B cell (primary cell): Measurements from ENCODE around the gene SLC9A3. TPM values are rescaled to one million over a fixed set of nuclear protein-coding genes. Genes with fewer than 3 reads are reported as not detected.

Experiments used
- ATAC-seq: fragments of 200-7000 bp; cut with Tn5 transposase; one replicate; pipeline ENCODE4 v1.10.0; 2021; ENCODE audit warnings: low read depth, mild to moderate bottlenecking, moderate number of reproducible peaks, moderate library complexity
- CTCF ChIA-PET: fragments of 350-600 bp; sonication (Branson Sonifier 250); formaldehyde crosslinking; loops from one replicate; lab custom pipeline; 2021; ENCODE audit warnings: antibody characterized with exemption, inconsistent platforms; lab: Charles Lee
- POLR2A ChIA-PET: fragments of 350-600 bp; sonication (Branson Sonifier 250); formaldehyde crosslinking; loops from one replicate; lab custom pipeline; 2021; ENCODE audit warnings: antibody characterized with exemption; lab: Charles Lee
- DNase-seq: peaks from one replicate; pipeline ENCODE4 v3.0.0; 2013
- H2AFZ ChIP-seq: 2 replicates; pipeline ENCODE4 v1.6.1; 2012; ENCODE audit warnings: mild to moderate bottlenecking, low read depth, low read length; ENCODE audit not compliant: insufficient read depth, poor library complexity, severe bottlenecking
- H3K27ac ChIP-seq, 2 donors: 1 replicate in 1 of 2; 2 replicates in 1 of 2; pipeline ENCODE4 v1.5.1; 2012 to 2013; ENCODE audit warnings: low read length in 2 of 2, mild to moderate bottlenecking in 2 of 2, moderate library complexity in 1 of 2
- H3K27me3 ChIP-seq, 4 experiments: fragments of 200-600 bp in 1 of 4; sonication (generic) in 1 of 4; replicated peaks in 1 of 4; 1 replicate in 2 of 4; 2 replicates in 2 of 4; pipeline versions ENCODE4 v1.6.1 to v1.7.0; 2013 to 2016; ENCODE audit warnings: low read length in 3 of 4, mild to moderate bottlenecking in 2 of 4, mixed read lengths in 1 of 4, moderate library complexity in 1 of 4; ENCODE audit not compliant: insufficient read depth in 4 of 4, control insufficient read depth in 3 of 4; ENCODE audit errors: control extremely low read depth in 1 of 4
- H3K36me3 ChIP-seq, 2 experiments: replicated peaks in 1 of 2; 1 replicate in 1 of 2; 2 replicates in 1 of 2; pipeline versions ENCODE4 v1.6.1 to v1.7.1; 2013; ENCODE audit warnings: low read length in 1 of 2; ENCODE audit not compliant: insufficient read depth in 2 of 2, control insufficient read depth in 1 of 2; ENCODE audit errors: control extremely low read depth in 1 of 2, extremely low read depth in 1 of 2
- H3K4me1 ChIP-seq, 2 donors: fragments of 200-600 bp in 1 of 2; sonication (generic) in 1 of 2; 1 replicate in 1 of 2; 2 replicates in 1 of 2; pipeline versions ENCODE4 v1.5.1 to v1.6.1; 2013 to 2017; ENCODE audit warnings: low read length in 2 of 2; ENCODE audit not compliant: control insufficient read depth in 2 of 2, insufficient read depth in 2 of 2
- H3K4me2 ChIP-seq: replicated peaks from 2 replicates; pipeline ENCODE3; 2012; ENCODE audit warnings: mild to moderate bottlenecking, low read depth, low read length; ENCODE audit not compliant: poor library complexity, severe bottlenecking
- H3K4me3 ChIP-seq, 5 experiments: fragments of 200-600 bp in 1 of 5; sonication (generic) in 1 of 5; 1 replicate in 3 of 5; 2 replicates in 2 of 5; pipeline versions ENCODE4 v1.5.1 to v1.7.0; 2011 to 2016; ENCODE audit warnings: low read length in 4 of 5, mild to moderate bottlenecking in 4 of 5, low read depth in 2 of 5, control low read depth in 1 of 5, moderate library complexity in 1 of 5; ENCODE audit not compliant: insufficient read depth in 1 of 5; ENCODE audit errors: control extremely low read depth in 1 of 5, extremely low read depth in 1 of 5
- H3K79me2 ChIP-seq: fragments of 200-600 bp; sonication (generic); one replicate; pipeline ENCODE4 v1.6.0; 2016; ENCODE audit warnings: low read length; ENCODE audit not compliant: control insufficient read depth, insufficient read depth
- H3K9ac ChIP-seq: fragments of 200-600 bp; sonication (generic); 2 replicates; pipeline ENCODE4 v1.6.1; 2017; ENCODE audit warnings: mild to moderate bottlenecking, low read length, moderate library complexity
- H3K9me3 ChIP-seq, 3 donors: one replicate each; pipeline versions ENCODE4 v1.6.1 to v1.7.1; 2013; ENCODE audit warnings: low read length in 2 of 3; ENCODE audit not compliant: control insufficient read depth in 2 of 3, insufficient read depth in 1 of 3; ENCODE audit errors: control extremely low read depth in 1 of 3
- H4K20me1 ChIP-seq: 2 replicates; pipeline ENCODE4 v1.6.0; 2012; ENCODE audit warnings: mild to moderate bottlenecking, low read length; ENCODE audit not compliant: insufficient read depth, control insufficient read depth, poor library complexity, severe bottlenecking
- H3K27ac Mint-ChIP-seq: one replicate; pipeline ENCODE4 v1.8.0; 2021; ENCODE audit warnings: mixed read lengths
- H3K27me3 Mint-ChIP-seq: one replicate; pipeline ENCODE4 v1.8.0; 2021; ENCODE audit warnings: mixed read lengths
- H3K4me1 Mint-ChIP-seq: one replicate; pipeline ENCODE4 v1.8.0; 2021; ENCODE audit warnings: mixed read lengths
- H3K4me3 Mint-ChIP-seq: one replicate; pipeline ENCODE4 v1.8.0; 2021; ENCODE audit warnings: mixed read lengths
- H3K9me3 Mint-ChIP-seq: one replicate; pipeline ENCODE4 v1.8.0; 2022; ENCODE audit warnings: mixed read lengths; ENCODE audit not compliant: insufficient read depth
- CTCF ChIP-seq: fragments of 200-600 bp; IDR thresholded peaks from one replicate; pipeline ENCODE4 v1.8.0; 2022; ENCODE audit warnings: antibody characterized with exemption, mild to moderate bottlenecking
- EZH2 ChIP-seq: IDR thresholded peaks from 2 replicates; pipeline ENCODE4 v1.6.1; 2012; ENCODE audit warnings: borderline replicate concordance, low read depth, mild to moderate bottlenecking, moderate library complexity, low read length; ENCODE audit not compliant: insufficient read depth, poor library complexity, severe bottlenecking
- WGBS: methylation state at CpG from one replicate; pipeline ENCODE4 v1.1.5; 2013; ENCODE audit warnings: missing lambda C conversion rate; ENCODE audit not compliant: insufficient coverage; 5-methylcytosine and 5-hydroxymethylcytosine counted together
- intact Hi-C: fragments of 100-400 bp; cut with micrococcal nuclease; formaldehyde crosslinking; loops from one replicate; pipeline ENCODE4 v1.10.0; 2022
- polyA plus RNA-seq: library from polyadenylated mRNA; depleted of rRNA; stranded (reverse); fragments of >200 nt; gene quantifications from 2 replicates; pipeline ENCODE4 v1.2.3, GENCODE V29; 2012
- total RNA-seq, 2 donors: library from RNA; stranded (reverse); fragments of 120-200 nt in 1 of 2; gene quantifications; 1 replicate in 1 of 2; 2 replicates in 1 of 2; pipeline versions ENCODE4 v1.2.3 to v1.2.4, GENCODE V29; 2013 to 2022

SLC9A3 gene
- total and polyA plus RNA-seq, 2 donors (not counting 1 experiment from before 2014, with no cell fraction given), result 0.84 to 2.0 TPM

GRCh38 chr5:453725-454481 is 70.3 kb downstream of the SLC9A3 start:
- ChIA-PET CTCF (no interaction called here), POLR2A (no interaction called here)
- Histone ChIP-seq H3K4me1 (no peaks in the 10 kb centered on the region), H4K20me1 (peaks cover 48% of the 10 kb centered on the region), H3K9me3 (peaks cover 9 to 14% (median 11%) of the 10 kb centered on the region in 3 donors), H3K4me3 (no peak overlapping the region), H3K9ac (no peak overlapping the region), H3K27me3 (no peaks in the 10 kb centered on the region), H3K27ac (no peak overlapping the region), H3K36me3 (peaks cover 23 to 82% of the 10 kb centered on the region in 2 experiments), H3K4me2 (no peak overlapping the region), H3K79me2 (peaks cover 72% of the 10 kb centered on the region), H2AFZ (no peak overlapping the region)
- intact Hi-C loops, result no loop called here
- Mint-ChIP-seq H3K27me3 (no peaks in the 10 kb centered on the region), H3K4me3 (no peak overlapping the region), H3K27ac (no peak overlapping the region), H3K4me1 (peaks cover 2% of the 10 kb centered on the region), H3K9me3 (peaks cover 9% of the 10 kb centered on the region)
- 94% methylated on average over 11 of the region's 16 CpGs for WGBS
- TF ChIP-seq EZH2, result no peak
- no peak for TF ChIP-seq CTCF
- DNase-seq, result no peak
- no peak for ATAC-seq

- no peaks in the 10 kb centered on the region for H3K4me1 ChIP-seq
- H3K9me3 ChIP-seq, result peaks cover 9 to 14% (median 11%) of the 10 kb centered on the region in 3 donors
- H3K4me3 Mint-ChIP-seq, result no peak overlapping the region
- no peak for DNase-seq
- H3K4me1 Mint-ChIP-seq, result peaks cover 1% of the 10 kb centered on the region
- H3K9me3 Mint-ChIP-seq, result peaks cover 9% of the 10 kb centered on the region
- intact Hi-C loops, result no loop called here
- H4K20me1 ChIP-seq, result peaks cover 55% of the 10 kb centered on the region
- peaks cover 70% of the 10 kb centered on the region for H3K79me2 ChIP-seq
- no peak overlapping the region for H3K4me3 ChIP-seq
- ATAC-seq, result no peak
- no peak overlapping the region for H2AFZ ChIP-seq
- no peak overlapping the region for H3K9ac ChIP-seq
- no peak overlapping the region for H3K4me2 ChIP-seq
- 97% methylated on average over 14 of the region's 17 CpGs for WGBS
- no peak overlapping the region for H3K27ac ChIP-seq
- H3K27ac Mint-ChIP-seq, result no peak overlapping the region
- peaks cover 23 to 82% of the 10 kb centered on the region in 2 experiments for H3K36me3 ChIP-seq
- POLR2A ChIA-PET, result no interaction called here
- CTCF ChIA-PET, result no interaction called here
- no peaks in the 10 kb centered on the region for H3K27me3 Mint-ChIP-seq
- TF ChIP-seq EZH2 (no peak), CTCF (no peak)
- H3K27me3 ChIP-seq, result no peaks in the 10 kb centered on the region
Measured at GRCh38 chr5:452978-453710, 71.1 kb downstream of the SLC9A3 start.
